ENCODE measurements around the gene RRAS. TPM values are rescaled to one million over a fixed set of nuclear protein-coding genes. Genes with fewer than 3 reads are reported as not detected.

RRAS gene
- total RNA-seq, 2 experiments from 2014 or later = 12.2 to 14.4 TPM

GRCh38 chr19:49676136-49676783 is 36.3 kb upstream of the RRAS start:
- peaks cover 41% of the 10 kb centered on the region for H3K4me1 Mint-ChIP-seq (ENCODE audit: low read depth)

GRCh38 chr19:49672131-49672919 is 32.4 kb upstream of the RRAS start:
- no peak overlapping the region for H3K4me3 Mint-ChIP-seq
- intact Hi-C loops (cut with micrococcal nuclease) = no loop called here

More at GRCh38 chr19:49676136-49676783, 36.3 kb upstream of the RRAS start:
- POLR2A ChIA-PET = interaction anchor here (0.6 to 5.6 kb wide), 17 partner anchors 11 to 224 kb away, joined by 3 to 48 read pairs (median 3); partner anchors contain the start of genes ADM5, BCL2L12, CPT1C and IRF3
- DNase-seq = no peak
- no peaks in the 10 kb centered on the region for H3K9me3 Mint-ChIP-seq
- CTCF ChIA-PET = interaction anchor here (0.6 to 5.2 kb wide), 10 partner anchors 12 to 1187 kb away, joined by 3 to 31 read pairs (median 4); partner anchors contain the start of genes BCL2L12, CPT1C, GYS1 and IRF3
- intact Hi-C loops (cut with micrococcal nuclease) = loop anchor here (1.0 to 5.0 kb wide), 8 partner anchors 11 to 651 kb away; partner anchors contain the start of genes BCL2L12, IRF3, KCNC3 and RPS11
- peak overlapping the region; percentile 98 for H3K4me3 Mint-ChIP-seq
- H3K27ac Mint-ChIP-seq = peak overlapping the region; percentile 96
- no peaks in the 10 kb centered on the region for H3K27me3 Mint-ChIP-seq
- H3K36me3 Mint-ChIP-seq = peaks cover 10% of the 10 kb centered on the region

GRCh38 chr19:49669516-49669915 is 29.6 kb upstream of the RRAS start:
- Mint-ChIP-seq H3K27me3 (no peaks in the 10 kb centered on the region), H3K4me1 (ENCODE audit: low read depth) (peaks cover 20% of the 10 kb centered on the region), H3K27ac (no peak overlapping the region), H3K9me3 (no peaks in the 10 kb centered on the region), H3K36me3 (peaks cover 19% of the 10 kb centered on the region), H3K4me3 (no peak overlapping the region)
- intact Hi-C loops (cut with micrococcal nuclease) = no loop called here
- POLR2A ChIA-PET = no interaction called here
- DNase-seq = no peak
- CTCF ChIA-PET = interaction anchor here (3.8 kb wide), 1 partner anchor 27 kb away, joined by 26 read pairs; the partner anchor contains the start of gene SCAF1

More at GRCh38 chr19:49672131-49672919, 32.4 kb upstream of the RRAS start:
- peak; percentile 80 for DNase-seq
- H3K27ac Mint-ChIP-seq = peak overlapping the region; percentile 26
- H3K27me3 Mint-ChIP-seq = no peaks in the 10 kb centered on the region
- CTCF ChIA-PET = interaction anchor here (0.6 to 3.8 kb wide), 23 partner anchors 8 to 169 kb away, joined by 3 to 26 read pairs (median 5); partner anchors contain the start of genes ADM5, RRAS and SCAF1
- POLR2A ChIA-PET = interaction anchor here (0.9 kb wide), 1 partner anchor 29 kb away, joined by 3 read pairs; no protein-coding TSS in a partner anchor
- H3K9me3 Mint-ChIP-seq = no peaks in the 10 kb centered on the region
- peaks cover 17% of the 10 kb centered on the region for H3K4me1 Mint-ChIP-seq (ENCODE audit: low read depth)
- H3K36me3 Mint-ChIP-seq = peaks cover 12% of the 10 kb centered on the region

GRCh38 chr19:49667473-49667872 is 27.5 kb upstream of the RRAS start:
- Mint-ChIP-seq H3K27ac (peak overlapping the region; percentile 51), H3K4me3 (peak overlapping the region; percentile 99), H3K9me3 (no peaks in the 10 kb centered on the region), H3K4me1 (ENCODE audit: low read depth) (peaks cover 38% of the 10 kb centered on the region), H3K36me3 (peaks cover 29% of the 10 kb centered on the region), H3K27me3 (no peaks in the 10 kb centered on the region)
- intact Hi-C loops (cut with micrococcal nuclease) = no loop called here
- ChIA-PET CTCF (interaction anchor here (1.1 to 1.3 kb wide), 2 partner anchors 13 kb away, joined by 4 to 5 read pairs; no protein-coding TSS in a partner anchor), POLR2A (interaction anchor here (0.8 kb wide), 1 partner anchor 27 kb away, joined by 4 read pairs; the partner anchor contains the start of gene RRAS)
- DNase-seq = no peak

GRCh38 chr19:49666120-49666444 is 26.1 kb upstream of the RRAS start:
- ChIA-PET POLR2A (interaction anchor here (1.3 to 3.6 kb wide), 4 partner anchors 10 to 74 kb away, joined by 3 to 29 read pairs (median 8); partner anchors contain the start of genes PRMT1 and RRAS), CTCF (interaction anchor here (3.3 kb wide), 1 partner anchor 11 kb away, joined by 31 read pairs; the partner anchor contains the start of gene PRMT1)
- H3K9me3 Mint-ChIP-seq = no peaks in the 10 kb centered on the region
- DNase-seq = no peak
- intact Hi-C loops (cut with micrococcal nuclease) = no loop called here
- peaks cover 32% of the 10 kb centered on the region for H3K4me1 Mint-ChIP-seq (ENCODE audit: low read depth)
- peaks cover 26% of the 10 kb centered on the region for H3K36me3 Mint-ChIP-seq
- peak overlapping the region; percentile 99 for H3K4me3 Mint-ChIP-seq
- no peaks in the 10 kb centered on the region for H3K27me3 Mint-ChIP-seq
- peak overlapping the region; percentile 96 for H3K27ac Mint-ChIP-seq

- peak within 1 kb of the TSS; percentile 99 for H3K4me3 Mint-ChIP-seq
- H3K9me3 Mint-ChIP-seq = no peaks in the 10 kb centered on the region
- peak; percentile 99 for DNase-seq
- ChIA-PET CTCF (interaction anchor here (1.1 to 3.3 kb wide), 2 partner anchors 12 to 16 kb away, joined by 6 to 31 read pairs; partner anchors contain the start of gene PRMT1), POLR2A (interaction anchor here (1.3 to 3.6 kb wide), 5 partner anchors 11 to 74 kb away, joined by 3 to 29 read pairs (median 13); partner anchors contain the start of genes PRMT1, RRAS and SCAF1)
- intact Hi-C loops (cut with micrococcal nuclease) = loop anchor here (1.0 kb wide), 2 partner anchors 11 to 75 kb away; no protein-coding TSS in a partner anchor
- peaks cover 32% of the 10 kb centered on the region for H3K4me1 Mint-ChIP-seq (ENCODE audit: low read depth)
- peak within 1 kb of the TSS; percentile 96 for H3K27ac Mint-ChIP-seq
- H3K36me3 Mint-ChIP-seq = peaks cover 25% of the 10 kb centered on the region
- H3K27me3 Mint-ChIP-seq = no peaks in the 10 kb centered on the region
Observed at GRCh38 chr19:49665351-49666119, 25.6 kb upstream of the RRAS start, which contains the start of the genes BCL2L12 and IRF3. BCL2L12 (plus strand) TSS chr19:49665933; CDS start chr19:49666693, 760 bp downstream. IRF3 (minus strand) TSS chr19:49665857; CDS start chr19:49664838, 1,019 bp downstream.

GRCh38 chr19:49665036-49665350 is 25.1 kb upstream of the RRAS start:
- H3K9me3 Mint-ChIP-seq = no peaks in the 10 kb centered on the region
- intact Hi-C loops (cut with micrococcal nuclease) = loop anchor here (1.0 kb wide), 2 partner anchors 11 to 75 kb away; no protein-coding TSS in a partner anchor
- CTCF ChIA-PET = interaction anchor here (1.1 to 3.3 kb wide), 3 partner anchors 12 to 25 kb away, joined by 5 to 31 read pairs (median 6); partner anchors contain the start of genes PRMT1 and RRAS
- H3K27me3 Mint-ChIP-seq = no peaks in the 10 kb centered on the region
- H3K4me1 Mint-ChIP-seq (ENCODE audit: low read depth) = peaks cover 32% of the 10 kb centered on the region
- peaks cover 28% of the 10 kb centered on the region for H3K36me3 Mint-ChIP-seq
- H3K27ac Mint-ChIP-seq = peak overlapping the region; percentile 96
- H3K4me3 Mint-ChIP-seq = peak overlapping the region; percentile 99
- no peak for DNase-seq
- POLR2A ChIA-PET = interaction anchor here (1.3 to 3.6 kb wide), 6 partner anchors 10 to 73 kb away, joined by 3 to 29 read pairs (median 9); partner anchors contain the start of genes PRMT1, RRAS and SCAF1

GRCh38 chr19:49664171-49665035 is 24.5 kb upstream of the RRAS start:
- Mint-ChIP-seq H3K27me3 (no peaks in the 10 kb centered on the region), H3K27ac (peak overlapping the region; percentile 96), H3K36me3 (peaks cover 28% of the 10 kb centered on the region), H3K4me3 (peak overlapping the region; percentile 99), H3K4me1 (ENCODE audit: low read depth) (peaks cover 32% of the 10 kb centered on the region), H3K9me3 (no peaks in the 10 kb centered on the region)
- intact Hi-C loops (cut with micrococcal nuclease) = loop anchor here (1.0 kb wide), 3 partner anchors 12 to 74 kb away; partner anchors contain the start of gene RRAS
- ChIA-PET POLR2A (interaction anchor here (0.5 to 3.6 kb wide), 7 partner anchors 9 to 131 kb away, joined by 3 to 29 read pairs (median 5); partner anchors contain the start of genes PRMT1, RRAS and SCAF1), CTCF (interaction anchor here (0.6 to 3.3 kb wide), 8 partner anchors 9 to 302 kb away, joined by 3 to 31 read pairs (median 4); partner anchors contain the start of genes PRMT1 and RRAS)
- DNase-seq = peak; percentile 96

- ChIA-PET CTCF (interaction anchor here (0.7 to 3.3 kb wide), 5 partner anchors 9 to 55 kb away, joined by 3 to 31 read pairs (median 7); partner anchors contain the start of gene PRMT1), POLR2A (interaction anchor here (1.7 to 3.6 kb wide), 3 partner anchors 8 to 21 kb away, joined by 5 to 29 read pairs (median 20); partner anchors contain the start of genes PRMT1 and SCAF1)
- Mint-ChIP-seq H3K9me3 (no peaks in the 10 kb centered on the region), H3K27me3 (no peaks in the 10 kb centered on the region), H3K36me3 (peaks cover 27% of the 10 kb centered on the region), H3K27ac (peak overlapping the region; percentile 96), H3K4me1 (ENCODE audit: low read depth) (peaks cover 35% of the 10 kb centered on the region), H3K4me3 (peak overlapping the region; percentile 99)
- intact Hi-C loops (cut with micrococcal nuclease) = no loop called here
- DNase-seq = no peak
Observed at GRCh38 chr19:49663224-49663623, 23.3 kb upstream of the RRAS start.

- intact Hi-C loops (cut with micrococcal nuclease) = no loop called here
- no peak overlapping the region for H3K4me3 Mint-ChIP-seq
Observed at GRCh38 chr19:49662011-49662410, 22.1 kb upstream of the RRAS start.

More at GRCh38 chr19:49662011-49662410, 22.1 kb upstream of the RRAS start:
- H3K36me3 Mint-ChIP-seq = peaks cover 32% of the 10 kb centered on the region
- no peak for DNase-seq
- POLR2A ChIA-PET = interaction anchor here (0.7 kb wide), 1 partner anchor 15 kb away, joined by 3 read pairs; no protein-coding TSS in a partner anchor
- H3K4me1 Mint-ChIP-seq (ENCODE audit: low read depth) = peaks cover 28% of the 10 kb centered on the region
- CTCF ChIA-PET = interaction anchor here (2.5 kb wide), 1 partner anchor 10 kb away, joined by 14 read pairs; no protein-coding TSS in a partner anchor
- H3K27ac Mint-ChIP-seq = no peak overlapping the region
- no peaks in the 10 kb centered on the region for H3K27me3 Mint-ChIP-seq
- no peaks in the 10 kb centered on the region for H3K9me3 Mint-ChIP-seq

All from activated CD4-positive, alpha-beta memory T cell treated with anti-CD3 and anti-CD28 coated beads for 36 hours (primary cell).